Hematopoietic multipotent progenitor cell treated with erythropoietin and hydrocortisone succinate and interleukin-3 and kit ligand, for 15 days (in vitro differentiated cells): ENCODE data around the gene NASP.
A peak's percentile ranks its signal among the peaks of the same experiment; 100 is the strongest.
"Not testable (repeated sequence)": the region's sequence is repeated elsewhere in the genome, so short reads cannot be mapped to it uniquely, and the experiment has no call there.

Source experiments
- DNase-seq: peaks from one replicate; pipeline ENCODE4 v3.0.0-alpha.2; 2015; ENCODE audit warnings: low spot score

NASP gene

GRCh38 chr1:45570631-45571030 is 13.2 kb upstream of the NASP start:
- DNase-seq, result no peak

GRCh38 chr1:45573231-45573804 is 10.5 kb upstream of the NASP start:
- DNase-seq, result no peak

- no peak for DNase-seq
Observed at GRCh38 chr1:45574105-45574626, 9.7 kb upstream of the NASP start.

- peak; percentile 98 for DNase-seq
Observed at GRCh38 chr1:45583264-45583665, 576 bp upstream of the NASP start.

- peak; percentile 83 for DNase-seq
Observed at GRCh38 chr1:45584351-45585109, 689 bp downstream of the NASP start.

- DNase-seq, result no peak
Observed at GRCh38 chr1:45585110-45585426, 1.2 kb downstream of the NASP start.

GRCh38 chr1:45585496-45586075 is 1.7 kb downstream of the NASP start:
- DNase-seq, result no peak

GRCh38 chr1:45586769-45587168 is 2.9 kb downstream of the NASP start:
- no peak for DNase-seq

- no peak for DNase-seq
Observed at GRCh38 chr1:45589861-45590260, 6.0 kb downstream of the NASP start.

- DNase-seq, result no peak
Observed at GRCh38 chr1:45594412-45594811, 10.6 kb downstream of the NASP start.

- not testable (repeated sequence) for DNase-seq
Observed at GRCh38 chr1:45596765-45597164, 12.9 kb downstream of the NASP start.

GRCh38 chr1:45604239-45604638 is 20.4 kb downstream of the NASP start:
- no peak for DNase-seq

- no peak for DNase-seq
Observed at GRCh38 chr1:45607404-45608074, 23.7 kb downstream of the NASP start.

GRCh38 chr1:45608175-45609156 is 24.6 kb downstream of the NASP start:
- DNase-seq, result no peak

- DNase-seq, result no peak
Observed at GRCh38 chr1:45610589-45611226, 26.9 kb downstream of the NASP start.

GRCh38 chr1:45612941-45613579 is 29.2 kb downstream of the NASP start:
- no peak for DNase-seq

- DNase-seq, result no peak
Observed at GRCh38 chr1:45615885-45616284, 32.0 kb downstream of the NASP start.

- DNase-seq, result no peak
Observed at GRCh38 chr1:45617618-45618017, 33.8 kb downstream of the NASP start.

- DNase-seq, result no peak
Observed at GRCh38 chr1:45619149-45619921, 35.5 kb downstream of the NASP start.
